Stimulated activated memory B cell treated with anti-CD40 and anti-IgM and Interleukin-4, amounts not matched to agents 10 μg/mL and 1 μg/mL and 100 μg/mL, for 72 hours (primary cell): ENCODE measurements around the gene CSN1S1.
"Not testable (repeated sequence)": the region's sequence is repeated elsewhere in the genome, so short reads cannot be mapped to it uniquely, and the experiment has no call there.

ENCODE experiments used
- ATAC-seq: fragments of 150-1000 bp; cut with Tn5 transposase; 2 replicates; pipeline ENCODE4 v1.10.0; 2021
- H3K27ac Mint-ChIP-seq: one replicate; pipeline ENCODE4 v1.8.0; 2022; ENCODE audit warnings: mild to moderate bottlenecking, mixed read lengths
- H3K27me3 Mint-ChIP-seq: one replicate; pipeline ENCODE4 v1.8.0; 2022; ENCODE audit warnings: mixed read lengths
- H3K36me3 Mint-ChIP-seq: one replicate; pipeline ENCODE4 v1.8.0; 2022; ENCODE audit warnings: mixed read lengths
- H3K4me1 Mint-ChIP-seq: one replicate; pipeline ENCODE4 v1.8.0; 2022; ENCODE audit warnings: mixed read lengths
- H3K4me3 Mint-ChIP-seq: one replicate; pipeline ENCODE4 v1.8.0; 2022; ENCODE audit warnings: mild to moderate bottlenecking, moderate library complexity, mixed read lengths
- H3K9me3 Mint-ChIP-seq: one replicate; pipeline ENCODE4 v1.8.0; 2022; ENCODE audit warnings: mixed read lengths

Gene CSN1S1, protein sequence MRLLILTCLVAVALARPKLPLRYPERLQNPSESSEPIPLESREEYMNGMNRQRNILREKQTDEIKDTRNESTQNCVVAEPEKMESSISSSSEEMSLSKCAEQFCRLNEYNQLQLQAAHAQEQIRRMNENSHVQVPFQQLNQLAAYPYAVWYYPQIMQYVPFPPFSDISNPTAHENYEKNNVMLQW

DNA sequence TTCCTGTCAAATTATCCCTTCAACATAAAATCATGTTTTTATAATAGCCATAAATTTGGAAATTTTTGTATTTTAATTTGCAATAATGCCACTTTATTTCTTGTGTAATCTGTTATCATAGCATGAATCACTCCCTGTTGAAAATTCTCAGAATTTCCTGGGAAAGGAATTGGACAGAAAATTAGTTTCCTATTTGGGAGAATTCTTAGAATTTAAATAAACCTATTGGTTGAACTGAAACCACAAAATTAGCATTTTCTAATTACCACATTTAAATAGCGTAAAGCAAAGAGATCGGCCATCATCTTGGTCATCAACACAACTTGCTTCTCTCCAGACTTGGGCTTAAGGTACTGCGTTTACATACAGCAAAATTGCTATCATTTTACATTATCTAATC lies at the start of gene CSN1S1:
TSS of gene CSN1S1 (plus strand) at position 301 of the 400 bp plus-strand sequence. CDS start 1,488 bp downstream, outside the sequence.
- ATAC-seq: no peak
- no peaks in the 10 kb centered on the region for H3K9me3 Mint-ChIP-seq
- no peaks in the 10 kb centered on the region for H3K27me3 Mint-ChIP-seq
- no peaks in the 10 kb centered on the region for H3K4me1 Mint-ChIP-seq
- no peaks in the 10 kb centered on the region for H3K36me3 Mint-ChIP-seq
- H3K4me3 Mint-ChIP-seq: no peak within 1 kb of the TSS
- no peak within 1 kb of the TSS for H3K27ac Mint-ChIP-seq

DNA sequence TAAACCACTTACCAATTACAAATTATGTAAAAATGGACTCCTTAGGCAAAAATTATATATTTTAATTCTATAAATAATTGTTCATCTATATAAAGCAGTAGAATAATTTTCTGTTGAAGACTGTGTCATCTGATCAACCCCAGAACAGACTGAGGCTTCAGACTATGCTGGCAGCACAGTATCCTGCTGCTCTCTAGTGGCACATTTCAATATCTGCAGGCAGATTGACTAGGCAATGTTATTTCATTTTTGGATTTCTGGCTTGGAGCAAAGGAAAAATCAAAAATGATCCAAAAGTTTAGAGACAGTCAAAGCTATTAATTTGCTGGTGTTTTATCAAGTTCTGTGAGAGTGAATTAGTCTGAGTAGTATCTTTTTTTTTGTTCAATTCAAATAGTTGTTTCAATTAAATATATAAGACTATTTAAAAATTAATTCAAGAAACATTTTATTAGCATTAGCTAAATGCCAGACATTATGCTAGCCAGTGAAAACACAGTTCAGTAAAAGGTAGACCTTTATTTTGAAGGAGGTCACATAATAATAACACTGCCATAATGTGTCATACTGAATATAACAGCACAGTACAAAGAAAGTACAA lies 49.6 kb upstream of the CSN1S1 start:
- Mint-ChIP-seq H3K36me3 (no peaks in the 10 kb centered on the region), H3K27me3 (no peaks in the 10 kb centered on the region), H3K4me1 (no peaks in the 10 kb centered on the region), H3K9me3 (peaks cover 7% of the 10 kb centered on the region), H3K4me3 (no peak overlapping the region), H3K27ac (no peak overlapping the region)
- no peak for ATAC-seq

DNA sequence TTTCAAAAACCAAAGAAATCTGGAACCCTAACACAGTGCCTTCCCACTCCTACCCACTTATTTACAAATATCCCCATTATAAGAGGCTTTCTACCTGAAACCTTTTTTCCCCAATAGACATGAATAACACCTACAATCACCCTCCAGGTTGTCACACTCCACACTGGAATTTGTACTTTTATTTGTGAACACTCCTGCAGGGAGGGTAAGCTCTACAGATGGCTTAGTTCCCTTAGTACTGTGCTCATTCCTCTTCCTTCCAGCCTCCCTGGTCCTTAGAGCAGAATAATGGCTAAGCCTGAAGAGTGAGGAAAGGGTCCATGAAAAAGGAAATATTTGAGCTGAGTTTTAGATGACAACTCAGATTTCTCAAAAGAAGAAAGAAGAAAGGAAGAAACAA lies 48.7 kb upstream of the CSN1S1 start:
- no peak overlapping the region for H3K4me3 Mint-ChIP-seq
- no peak for ATAC-seq
- H3K4me1 Mint-ChIP-seq: no peaks in the 10 kb centered on the region
- no peak overlapping the region for H3K27ac Mint-ChIP-seq
- H3K9me3 Mint-ChIP-seq: peaks cover 7% of the 10 kb centered on the region
- H3K36me3 Mint-ChIP-seq: no peaks in the 10 kb centered on the region
- H3K27me3 Mint-ChIP-seq: no peaks in the 10 kb centered on the region

DNA sequence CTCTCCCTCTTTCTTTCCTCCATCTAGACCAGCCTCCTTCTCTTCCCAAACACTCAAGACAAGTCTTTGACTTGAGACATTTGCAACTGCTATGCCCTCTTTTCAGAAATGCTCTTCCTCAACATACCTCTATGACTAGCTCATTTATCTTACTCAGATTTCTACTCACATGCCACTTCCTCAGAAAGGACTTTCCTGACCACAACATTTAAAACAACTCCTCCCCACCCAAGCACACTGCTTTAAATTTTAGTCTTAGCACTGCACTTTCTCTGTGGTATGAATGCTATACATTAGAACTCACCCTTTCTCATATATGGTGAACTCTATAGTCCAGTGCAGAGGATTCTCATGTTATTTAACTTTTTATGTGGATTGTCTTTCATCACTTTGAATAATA lies 42.5 kb upstream of the CSN1S1 start:
- no peak overlapping the region for H3K4me3 Mint-ChIP-seq

DNA sequence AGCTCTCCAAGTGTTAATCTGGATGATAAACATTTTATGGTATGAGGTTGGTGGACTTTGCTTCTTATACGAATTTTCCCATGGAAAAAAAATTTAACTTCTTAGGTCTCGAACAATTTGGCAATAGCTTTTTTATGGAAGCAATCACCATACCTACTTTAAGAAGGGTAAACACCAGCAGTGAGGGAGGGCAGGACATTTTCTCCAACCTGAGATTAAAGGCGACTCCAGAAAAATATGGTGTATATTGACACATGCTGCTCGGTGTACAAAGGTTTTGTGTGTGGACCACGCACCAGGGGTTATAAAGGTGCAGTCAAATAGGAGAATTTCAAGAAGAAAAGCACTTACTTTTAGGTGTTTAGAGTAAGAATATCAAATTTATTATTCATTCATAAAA lies 36.7 kb upstream of the CSN1S1 start:
- Mint-ChIP-seq H3K36me3 (no peaks in the 10 kb centered on the region), H3K27ac (no peak overlapping the region), H3K4me1 (no peaks in the 10 kb centered on the region), H3K9me3 (peaks cover 2% of the 10 kb centered on the region), H3K4me3 (no peak overlapping the region), H3K27me3 (no peaks in the 10 kb centered on the region)
- ATAC-seq: no peak

More for the DNA sequence above, 42.5 kb upstream of the CSN1S1 start:
- Mint-ChIP-seq H3K4me1 (no peaks in the 10 kb centered on the region), H3K27me3 (no peaks in the 10 kb centered on the region), H3K36me3 (no peaks in the 10 kb centered on the region), H3K9me3 (peaks cover 7% of the 10 kb centered on the region), H3K27ac (no peak overlapping the region)
- ATAC-seq: no peak

DNA sequence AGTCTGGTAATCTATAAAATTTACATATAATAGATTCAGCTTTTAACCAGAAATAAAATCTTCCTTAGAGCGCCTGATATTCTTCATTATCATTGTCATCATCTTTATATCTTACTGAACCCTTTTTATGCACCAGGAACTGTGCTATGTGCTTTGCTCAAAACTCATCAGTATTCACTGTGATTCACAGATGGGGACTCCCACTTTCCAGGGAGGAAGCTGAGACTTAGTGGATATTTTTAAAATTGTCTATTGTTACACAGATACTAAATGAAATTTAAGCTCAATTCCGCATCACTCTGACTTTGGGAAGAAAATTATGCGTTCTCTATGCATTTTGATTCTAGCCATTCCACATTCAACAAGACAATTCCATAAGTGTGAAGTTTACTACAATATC lies 36.1 kb upstream of the CSN1S1 start:
- H3K9me3 Mint-ChIP-seq: peaks cover 2% of the 10 kb centered on the region
- ATAC-seq: no peak
- H3K4me3 Mint-ChIP-seq: no peak overlapping the region

DNA sequence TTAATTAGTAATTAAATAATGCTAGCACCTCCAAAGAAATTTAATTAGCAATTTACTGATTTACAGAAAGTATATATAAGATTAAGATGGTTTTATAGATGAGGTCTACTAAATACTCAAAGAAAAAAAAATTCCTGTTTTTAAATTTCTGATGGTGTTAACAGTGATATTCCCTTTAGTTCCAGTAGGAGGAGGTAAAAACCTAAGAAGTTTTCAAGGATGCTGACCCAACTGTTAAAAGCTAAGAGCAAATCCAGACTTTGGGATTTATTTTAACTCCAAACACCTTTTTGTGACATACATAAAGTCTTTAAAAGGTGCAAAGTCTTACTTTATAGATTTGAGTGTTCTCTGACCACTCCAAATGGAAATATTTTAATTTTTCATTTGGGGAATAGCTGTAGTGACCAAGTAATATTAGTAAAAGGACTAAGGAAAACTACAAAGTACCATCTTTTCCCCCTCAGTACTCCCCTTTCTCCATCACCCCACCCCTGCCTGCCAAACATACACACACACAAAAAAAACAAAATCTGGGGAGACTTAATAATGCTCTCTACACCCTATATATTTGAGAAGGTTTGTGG lies 34.2 kb upstream of the CSN1S1 start:
- H3K36me3 Mint-ChIP-seq: no peaks in the 10 kb centered on the region
- H3K9me3 Mint-ChIP-seq: peaks cover under 1% of the 10 kb centered on the region
- ATAC-seq: no peak
- no peak overlapping the region for H3K4me3 Mint-ChIP-seq
- H3K27ac Mint-ChIP-seq: no peak overlapping the region
- no peaks in the 10 kb centered on the region for H3K4me1 Mint-ChIP-seq
- no peaks in the 10 kb centered on the region for H3K27me3 Mint-ChIP-seq

More for the DNA sequence above, 36.1 kb upstream of the CSN1S1 start:
- no peak overlapping the region for H3K27ac Mint-ChIP-seq
- no peaks in the 10 kb centered on the region for H3K36me3 Mint-ChIP-seq
- no peaks in the 10 kb centered on the region for H3K27me3 Mint-ChIP-seq
- no peaks in the 10 kb centered on the region for H3K4me1 Mint-ChIP-seq

DNA sequence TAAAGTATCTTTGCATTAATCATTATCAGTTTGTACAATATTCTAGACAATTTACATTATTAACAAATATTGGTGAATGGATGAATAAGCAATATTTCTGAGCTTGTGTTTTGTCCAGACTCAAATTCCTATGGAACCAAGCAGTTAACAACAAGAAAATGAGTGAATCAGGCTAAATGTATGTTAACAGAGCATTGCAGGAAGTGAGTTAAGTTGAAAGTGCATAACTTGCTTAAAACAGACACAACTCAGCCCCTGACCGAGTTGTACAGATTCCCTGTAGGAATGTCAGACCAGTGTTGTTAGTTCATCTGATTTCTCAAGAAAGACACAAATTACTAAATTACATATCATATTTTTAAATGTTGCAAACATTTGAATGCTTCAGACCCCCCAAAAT lies 23.7 kb upstream of the CSN1S1 start:
- Mint-ChIP-seq H3K27ac (no peak overlapping the region), H3K36me3 (no peaks in the 10 kb centered on the region), H3K4me1 (peaks cover 4% of the 10 kb centered on the region), H3K4me3 (no peak overlapping the region), H3K27me3 (no peaks in the 10 kb centered on the region), H3K9me3 (peaks cover 5% of the 10 kb centered on the region)
- no peak for ATAC-seq

DNA sequence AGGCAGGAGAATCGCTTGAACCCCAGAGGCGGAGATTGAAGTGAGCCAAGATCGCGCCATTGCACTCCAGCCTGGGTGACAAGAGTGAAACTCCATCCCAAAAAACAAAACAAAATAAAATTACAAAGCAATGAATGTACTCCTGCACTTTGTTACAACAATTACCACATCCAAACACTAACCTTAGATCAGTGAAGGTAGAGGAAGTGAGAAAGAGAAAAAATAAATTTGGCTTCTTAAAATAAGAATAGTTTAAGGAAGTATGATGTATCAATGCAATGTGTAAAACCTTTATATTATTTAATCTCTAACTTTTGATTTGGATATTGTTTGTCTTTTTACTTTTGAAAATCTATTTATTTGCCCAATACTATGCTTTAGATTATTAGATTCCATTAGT lies 21.7 kb upstream of the CSN1S1 start:
- Mint-ChIP-seq H3K27ac (no peak overlapping the region), H3K4me1 (peaks cover 4% of the 10 kb centered on the region), H3K4me3 (no peak overlapping the region), H3K9me3 (no peaks in the 10 kb centered on the region), H3K27me3 (no peaks in the 10 kb centered on the region), H3K36me3 (no peaks in the 10 kb centered on the region)
- ATAC-seq: no peak

DNA sequence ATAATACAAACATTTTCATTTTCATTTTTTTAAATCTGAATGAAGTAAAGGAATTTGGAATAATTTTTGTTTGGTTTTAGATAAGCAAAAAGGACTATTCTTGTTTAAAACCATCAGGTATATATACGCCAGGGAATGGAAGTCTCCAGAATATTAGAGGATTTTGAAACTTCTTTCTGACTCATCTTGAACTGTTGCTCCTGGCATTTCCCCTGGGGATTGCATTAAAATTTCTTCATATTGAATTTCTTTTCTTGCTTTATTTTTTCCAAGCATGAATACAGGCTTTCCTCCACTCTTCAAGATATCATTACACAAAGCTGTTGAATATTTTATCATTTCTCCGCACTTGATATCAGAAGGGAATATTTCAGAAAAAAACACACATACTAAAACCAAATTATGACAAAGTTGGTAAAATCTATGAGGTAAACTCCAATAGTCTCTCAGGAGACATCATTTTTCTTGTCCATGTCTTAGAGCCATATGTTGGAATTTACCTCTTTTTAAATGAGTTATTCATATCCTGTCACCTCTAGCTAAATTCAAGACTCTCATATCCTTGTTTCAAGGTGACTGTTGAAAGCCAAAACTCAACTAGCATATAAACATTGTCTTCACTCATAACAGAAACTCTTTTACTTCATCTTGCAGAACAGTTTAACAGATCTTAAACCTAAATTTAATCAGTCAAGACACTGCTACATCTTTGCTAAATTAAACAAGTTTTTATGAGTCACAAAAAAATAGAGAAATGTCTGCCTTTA lies 20.7 kb upstream of the CSN1S1 start:
- Mint-ChIP-seq H3K4me3 (no peak overlapping the region), H3K36me3 (no peaks in the 10 kb centered on the region), H3K27me3 (no peaks in the 10 kb centered on the region), H3K4me1 (peaks cover 4% of the 10 kb centered on the region), H3K9me3 (no peaks in the 10 kb centered on the region), H3K27ac (no peak overlapping the region)
- no peak for ATAC-seq

DNA sequence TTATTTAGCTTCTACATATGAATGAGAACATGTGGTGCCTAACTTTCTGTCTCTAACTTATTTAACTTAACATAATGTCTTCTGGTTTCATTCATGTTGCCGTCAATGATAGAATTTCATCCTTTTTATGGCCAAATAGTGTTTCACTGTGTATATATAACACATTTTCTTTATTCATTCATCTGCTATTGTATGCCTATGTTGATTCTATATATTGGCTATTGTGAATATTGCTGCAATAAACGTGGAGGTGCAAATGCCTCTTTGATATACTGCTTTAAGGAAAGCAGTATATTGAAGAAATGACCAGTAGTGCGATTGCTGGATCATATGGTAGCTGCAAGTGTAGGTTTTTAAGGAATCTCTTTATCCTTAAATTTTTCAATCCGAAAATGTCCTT lies 10.0 kb upstream of the CSN1S1 start:
- Mint-ChIP-seq H3K4me1 (no peaks in the 10 kb centered on the region), H3K4me3 (no peak overlapping the region), H3K36me3 (no peaks in the 10 kb centered on the region), H3K27ac (no peak overlapping the region), H3K27me3 (no peaks in the 10 kb centered on the region), H3K9me3 (peaks cover 4% of the 10 kb centered on the region)
- ATAC-seq: no peak

DNA sequence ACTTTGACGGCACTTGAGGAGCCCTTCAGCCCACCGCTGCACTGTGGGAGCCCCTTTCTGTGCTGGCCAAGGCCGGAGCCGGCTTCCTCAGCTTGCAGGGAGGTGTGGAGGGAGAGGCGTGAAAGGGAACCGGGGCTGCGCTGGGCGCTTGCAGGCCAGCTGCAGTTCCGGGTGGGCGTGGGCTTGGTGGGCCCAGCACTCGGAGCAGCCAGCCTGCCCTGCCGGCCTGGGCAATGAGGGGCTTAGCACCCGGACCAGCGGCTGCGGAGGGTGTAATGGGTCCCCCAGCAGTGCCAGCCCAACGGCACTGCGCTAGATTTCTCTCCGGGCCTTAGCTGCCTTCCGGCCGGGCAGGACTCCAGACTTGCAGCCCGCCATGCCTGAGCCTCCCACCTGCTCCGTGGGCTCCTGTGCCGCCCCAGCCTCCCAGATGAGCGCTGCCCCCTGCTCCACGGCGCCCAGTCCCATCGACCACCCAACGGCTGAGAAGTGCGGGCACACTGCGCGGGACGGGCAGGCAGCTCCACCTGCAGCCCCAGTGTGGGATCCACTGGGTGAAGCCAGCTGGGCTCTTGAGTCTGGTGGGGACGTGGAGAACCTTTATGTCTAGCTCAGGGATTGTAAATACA lies 7.0 kb upstream of the CSN1S1 start:
- ATAC-seq, H3K9me3 Mint-ChIP-seq, H3K4me3 Mint-ChIP-seq, H3K36me3 Mint-ChIP-seq, H3K4me1 Mint-ChIP-seq, H3K27ac Mint-ChIP-seq, H3K27me3 Mint-ChIP-seq: not testable (repeated sequence)

DNA sequence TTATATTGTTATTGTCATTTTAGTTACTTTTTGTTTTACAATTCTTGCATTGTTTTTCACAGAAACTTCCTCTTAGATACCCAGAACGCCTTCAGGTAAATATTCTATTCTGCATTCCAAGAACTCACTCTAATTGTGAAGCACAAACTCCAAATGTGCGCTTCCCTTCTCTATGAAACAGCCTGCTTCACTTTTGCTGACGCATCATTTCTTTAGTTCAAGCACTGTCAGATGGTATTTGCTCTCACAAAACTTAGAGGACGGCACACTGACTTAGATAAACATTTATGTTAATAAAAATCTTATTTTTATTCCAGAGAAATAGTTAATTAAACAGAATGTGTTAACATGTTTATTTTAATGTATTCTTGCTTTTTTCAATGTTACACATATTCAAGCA lies 3.3 kb downstream of the CSN1S1 start:
- Mint-ChIP-seq H3K4me3 (no peak overlapping the region), H3K27me3 (no peaks in the 10 kb centered on the region), H3K4me1 (no peaks in the 10 kb centered on the region), H3K36me3 (no peaks in the 10 kb centered on the region), H3K27ac (no peak overlapping the region), H3K9me3 (no peaks in the 10 kb centered on the region)
- no peak for ATAC-seq

DNA sequence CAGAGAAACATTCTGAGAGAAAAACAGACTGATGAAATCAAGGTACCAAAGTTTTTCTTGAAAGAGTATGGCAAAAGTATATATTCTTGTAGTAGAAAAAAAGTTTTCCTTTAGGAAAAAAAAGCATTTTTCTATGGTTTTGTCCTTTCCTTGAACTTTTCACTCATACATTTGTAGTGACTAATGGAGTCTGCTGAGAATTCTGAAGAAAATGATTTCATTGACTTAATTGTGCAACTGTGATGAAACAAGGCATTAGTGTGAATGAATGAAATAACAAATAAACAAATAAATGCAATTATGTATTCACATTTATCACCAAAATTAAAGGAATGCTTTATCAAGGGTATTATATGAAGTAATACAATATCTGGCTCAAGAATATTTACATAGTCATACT lies 5.7 kb downstream of the CSN1S1 start:
- no peaks in the 10 kb centered on the region for H3K36me3 Mint-ChIP-seq

DNA sequence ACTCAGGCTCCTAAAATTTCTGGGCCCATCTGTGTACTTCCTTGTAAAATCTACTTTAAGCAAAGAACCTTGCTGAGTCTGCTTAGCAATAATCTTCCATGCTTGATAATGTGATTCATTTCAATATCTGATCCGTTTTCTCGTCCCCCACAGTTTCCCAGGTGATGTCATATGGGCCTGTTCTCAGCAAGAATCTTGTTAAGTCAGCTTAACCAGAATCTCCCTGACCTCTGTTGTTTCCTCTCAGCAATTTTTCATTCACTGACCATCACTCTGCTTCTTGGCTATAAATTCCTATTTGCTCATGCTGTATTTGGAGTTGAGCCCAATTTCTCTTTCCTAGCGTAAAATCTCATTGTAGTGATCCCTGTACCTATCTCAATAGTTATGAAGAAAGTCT lies 20.7 kb downstream of the CSN1S1 start:
- Mint-ChIP-seq H3K4me3 (no peak overlapping the region), H3K4me1 (no peaks in the 10 kb centered on the region), H3K27me3 (no peaks in the 10 kb centered on the region), H3K27ac (no peak overlapping the region), H3K36me3 (no peaks in the 10 kb centered on the region), H3K9me3 (no peaks in the 10 kb centered on the region)
- no peak for ATAC-seq

More for the DNA sequence above, 5.7 kb downstream of the CSN1S1 start:
- no peak for ATAC-seq
- H3K9me3 Mint-ChIP-seq: no peaks in the 10 kb centered on the region
- no peak overlapping the region for H3K4me3 Mint-ChIP-seq
- no peaks in the 10 kb centered on the region for H3K4me1 Mint-ChIP-seq
- no peak overlapping the region for H3K27ac Mint-ChIP-seq
- no peaks in the 10 kb centered on the region for H3K27me3 Mint-ChIP-seq
